Muscle of arm (tissue), 14 donors: ENCODE measurements around the gene MPEG1. TPM values are rescaled to one million over a fixed set of nuclear protein-coding genes. Genes with fewer than 3 reads are reported as not detected.

ENCODE experiments used
- DNase-seq: peaks from one replicate; pipeline ENCODE4 v3.0.0-alpha.2; 2013
- long read RNA-seq, 11 donors: transcript quantifications; one replicate each; lab custom pipeline, GENCODE V29; 2026
- polyA plus RNA-seq, 12 donors: library from polyadenylated mRNA; unstranded; fragments of 120-200 nt; gene quantifications; one replicate each; pipeline ENCODE4 v1.2.1, GENCODE V29; 2013; ENCODE audit not compliant: insufficient read length in 12 of 12

The MPEG1 gene, protein sequence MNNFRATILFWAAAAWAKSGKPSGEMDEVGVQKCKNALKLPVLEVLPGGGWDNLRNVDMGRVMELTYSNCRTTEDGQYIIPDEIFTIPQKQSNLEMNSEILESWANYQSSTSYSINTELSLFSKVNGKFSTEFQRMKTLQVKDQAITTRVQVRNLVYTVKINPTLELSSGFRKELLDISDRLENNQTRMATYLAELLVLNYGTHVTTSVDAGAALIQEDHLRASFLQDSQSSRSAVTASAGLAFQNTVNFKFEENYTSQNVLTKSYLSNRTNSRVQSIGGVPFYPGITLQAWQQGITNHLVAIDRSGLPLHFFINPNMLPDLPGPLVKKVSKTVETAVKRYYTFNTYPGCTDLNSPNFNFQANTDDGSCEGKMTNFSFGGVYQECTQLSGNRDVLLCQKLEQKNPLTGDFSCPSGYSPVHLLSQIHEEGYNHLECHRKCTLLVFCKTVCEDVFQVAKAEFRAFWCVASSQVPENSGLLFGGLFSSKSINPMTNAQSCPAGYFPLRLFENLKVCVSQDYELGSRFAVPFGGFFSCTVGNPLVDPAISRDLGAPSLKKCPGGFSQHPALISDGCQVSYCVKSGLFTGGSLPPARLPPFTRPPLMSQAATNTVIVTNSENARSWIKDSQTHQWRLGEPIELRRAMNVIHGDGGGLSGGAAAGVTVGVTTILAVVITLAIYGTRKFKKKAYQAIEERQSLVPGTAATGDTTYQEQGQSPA
- 10 to 100 TPM in 7 of 12 donors, 1 to 10 TPM in 4, not detected in 1; 7.5 to 28.3 (median 10.6) TPM for polyA plus RNA-seq
- long read RNA-seq, donor 1, full-length matches to known transcripts: 51 of 51 reads
- long read RNA-seq, donor 1, partial matches to known transcripts: 0 of 51 reads
- long read RNA-seq, donor 1, other reads (novel, unspliced or antisense): 0 of 51 reads
- long read RNA-seq, donor 2, full-length matches to known transcripts: 16 of 16 reads
- long read RNA-seq, donor 2, partial matches to known transcripts: 0 of 16 reads
- long read RNA-seq, donor 2, other reads (novel, unspliced or antisense): 0 of 16 reads
- long read RNA-seq, donor 3, full-length matches to known transcripts: 6 of 6 reads
- long read RNA-seq, donor 3, partial matches to known transcripts: 0 of 6 reads
- long read RNA-seq, donor 3, other reads (novel, unspliced or antisense): 0 of 6 reads
- long read RNA-seq, donor 4, full-length matches to known transcripts: 9 of 9 reads
- long read RNA-seq, donor 4, partial matches to known transcripts: 0 of 9 reads
- long read RNA-seq, donor 4, other reads (novel, unspliced or antisense): 0 of 9 reads
- long read RNA-seq, donor 5: 0 reads
- long read RNA-seq, donor 6, full-length matches to known transcripts: 18 of 18 reads
- long read RNA-seq, donor 6, partial matches to known transcripts: 0 of 18 reads
- long read RNA-seq, donor 6, other reads (novel, unspliced or antisense): 0 of 18 reads
- long read RNA-seq, donor 7, full-length matches to known transcripts: 9 of 9 reads
- long read RNA-seq, donor 7, partial matches to known transcripts: 0 of 9 reads
- long read RNA-seq, donor 7, other reads (novel, unspliced or antisense): 0 of 9 reads
- long read RNA-seq, donor 8, full-length matches to known transcripts: 17 of 17 reads
- long read RNA-seq, donor 8, partial matches to known transcripts: 0 of 17 reads
- long read RNA-seq, donor 8, other reads (novel, unspliced or antisense): 0 of 17 reads
- long read RNA-seq, donor 9, full-length matches to known transcripts: 16 of 16 reads
- long read RNA-seq, donor 9, partial matches to known transcripts: 0 of 16 reads
- long read RNA-seq, donor 9, other reads (novel, unspliced or antisense): 0 of 16 reads
- long read RNA-seq, donor 10, full-length matches to known transcripts: 23 of 23 reads
- long read RNA-seq, donor 10, partial matches to known transcripts: 0 of 23 reads
- long read RNA-seq, donor 10, other reads (novel, unspliced or antisense): 0 of 23 reads
- long read RNA-seq, donor 11, full-length matches to known transcripts: 19 of 19 reads
- long read RNA-seq, donor 11, partial matches to known transcripts: 0 of 19 reads
- long read RNA-seq, donor 11, other reads (novel, unspliced or antisense): 0 of 19 reads

DNA sequence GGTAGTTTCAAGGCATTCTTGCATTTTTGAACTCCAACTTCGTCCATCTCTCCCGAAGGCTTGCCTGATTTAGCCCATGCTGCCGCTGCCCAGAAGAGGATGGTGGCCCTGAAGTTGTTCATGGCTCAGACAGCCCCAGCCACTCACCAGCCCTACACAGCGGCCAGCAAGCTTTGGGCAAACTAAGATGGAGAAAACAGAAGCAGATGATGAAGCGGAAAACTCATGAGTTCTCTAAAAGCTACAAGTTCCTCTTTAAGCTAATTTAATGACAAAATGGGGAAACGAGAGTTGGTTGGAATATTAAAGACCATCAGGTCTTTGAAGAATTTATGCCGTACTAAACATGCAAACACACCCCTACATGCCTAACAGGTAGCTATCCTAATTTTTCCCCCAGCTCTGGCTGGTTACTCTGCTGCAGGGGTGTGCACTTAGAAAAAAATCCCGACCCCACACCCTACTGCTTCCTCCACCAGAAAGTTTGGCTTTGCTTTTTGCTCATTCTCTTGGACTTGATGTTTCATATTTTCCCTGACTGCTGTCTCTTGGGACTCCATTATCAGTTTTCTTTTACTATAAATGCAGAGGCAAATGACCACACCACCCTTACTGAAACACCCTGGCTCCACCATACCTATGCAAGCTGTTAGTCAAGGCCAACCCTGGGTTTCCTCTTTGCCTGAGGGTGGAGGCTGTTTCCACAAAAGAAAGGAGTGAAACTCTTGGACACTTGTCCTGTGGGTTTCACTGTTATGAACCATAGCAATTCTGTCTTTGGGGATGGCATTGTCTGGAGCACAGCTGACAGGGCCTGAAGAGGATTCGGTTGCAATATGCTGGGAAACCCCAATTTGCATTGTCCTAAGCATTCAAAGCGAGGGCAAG, at the start of gene MPEG1:
Gene MPEG1, minus strand, starts transcription at position 184 of the 888 bp plus-strand sequence. Its CDS starts 62 bp downstream, at position 122.
- DNase-seq: no peak

DNA sequence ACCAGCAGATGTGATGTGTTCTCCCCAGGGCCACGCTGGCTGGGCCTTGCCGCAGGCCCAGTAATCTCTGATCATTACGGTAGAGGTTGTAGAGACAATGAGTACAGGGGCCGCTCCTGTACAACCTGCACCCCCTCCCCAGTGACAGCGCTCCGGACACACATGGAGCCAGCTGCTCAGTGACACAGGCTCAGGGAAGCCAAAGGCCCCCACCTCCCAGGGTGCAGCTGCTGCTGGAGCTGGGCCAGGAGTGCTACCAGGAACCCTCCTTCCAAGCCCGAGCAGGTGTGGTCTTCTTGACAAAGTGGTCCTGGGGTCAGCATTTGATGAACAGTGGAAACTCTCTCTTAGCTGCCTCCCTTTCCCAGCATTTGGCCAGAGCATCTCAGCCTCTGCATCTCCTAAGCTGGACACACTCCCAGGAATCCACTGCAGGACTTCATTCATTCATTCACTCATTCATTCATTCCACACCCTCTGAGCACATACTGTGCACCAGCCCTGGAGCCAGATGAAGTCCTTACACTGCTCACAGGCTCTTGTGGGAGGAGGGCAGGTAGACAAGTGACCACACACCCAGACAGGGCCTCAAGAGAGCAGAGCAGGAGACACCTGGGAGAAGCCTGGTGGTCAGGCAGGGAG, 49.6 kb upstream of the MPEG1 start:
- no peak for DNase-seq

DNA sequence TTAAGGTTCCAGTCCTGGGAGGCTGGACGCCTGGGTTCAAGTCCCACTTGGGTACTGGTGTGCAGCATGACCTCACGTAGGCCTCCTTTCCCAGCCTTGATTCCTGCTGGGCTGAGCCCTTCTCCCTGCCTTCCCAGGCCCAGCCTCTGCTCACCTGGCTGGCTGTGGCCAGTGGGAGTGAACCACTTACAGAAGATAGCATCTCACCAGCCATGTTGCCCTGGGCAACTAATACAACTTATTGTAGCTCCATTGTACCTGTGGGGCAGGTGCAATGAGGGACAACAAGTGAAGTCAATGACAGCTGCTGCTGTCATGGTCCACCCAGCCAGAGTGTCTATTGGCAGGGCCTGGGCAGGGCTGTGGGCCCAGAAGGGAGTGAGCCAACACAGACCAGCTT, 48.4 kb upstream of the MPEG1 start:
- no peak for DNase-seq

DNA sequence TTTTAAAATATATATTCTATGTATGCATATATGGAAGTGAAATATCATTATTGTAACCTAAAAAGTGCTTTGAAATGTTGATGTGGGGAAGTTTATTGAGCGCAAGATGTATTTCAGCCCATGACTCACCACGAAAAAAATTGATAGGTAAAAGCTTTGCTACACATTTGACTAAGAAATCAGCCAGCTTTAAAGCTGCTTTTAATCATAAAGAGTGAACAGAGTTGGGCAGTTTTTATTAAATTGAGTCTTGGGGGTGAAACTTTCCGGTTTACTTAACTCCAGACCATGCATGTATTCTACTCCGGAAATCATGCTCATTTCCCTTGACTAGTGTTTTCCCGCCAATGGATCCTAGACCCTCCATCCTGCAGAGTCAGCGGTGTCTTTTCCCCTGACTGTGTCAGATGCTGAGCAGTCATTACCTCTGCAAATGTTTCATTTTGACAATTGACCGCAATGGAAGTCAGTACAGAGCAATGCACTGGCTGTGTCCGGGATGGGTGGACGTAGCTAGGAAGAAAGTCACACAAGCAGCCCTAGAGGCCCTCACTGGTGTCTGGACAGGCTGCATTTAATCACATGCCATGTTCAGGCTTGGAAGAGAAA, 47.2 kb upstream of the MPEG1 start:
- no peak for DNase-seq

DNA sequence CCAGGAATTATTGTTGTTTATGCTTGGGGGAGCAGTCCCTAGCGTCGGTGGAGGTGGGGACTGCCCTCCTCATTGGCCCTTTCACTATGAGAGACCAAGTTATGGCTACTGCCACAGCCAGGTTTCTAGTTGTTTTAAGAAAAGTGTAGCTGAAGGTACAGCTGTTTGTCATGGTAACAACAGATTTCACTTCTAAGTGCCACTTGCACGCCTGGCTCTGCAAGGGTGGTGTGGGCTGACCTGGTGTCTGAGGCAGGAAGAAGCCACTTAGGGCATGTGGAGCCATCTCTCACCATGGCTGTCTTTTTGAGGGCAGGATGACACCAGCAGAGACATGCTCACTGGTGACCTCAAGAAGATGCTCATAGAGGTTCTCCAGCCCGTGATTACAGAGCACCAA, 46.3 kb upstream of the MPEG1 start:
- no peak for DNase-seq

DNA sequence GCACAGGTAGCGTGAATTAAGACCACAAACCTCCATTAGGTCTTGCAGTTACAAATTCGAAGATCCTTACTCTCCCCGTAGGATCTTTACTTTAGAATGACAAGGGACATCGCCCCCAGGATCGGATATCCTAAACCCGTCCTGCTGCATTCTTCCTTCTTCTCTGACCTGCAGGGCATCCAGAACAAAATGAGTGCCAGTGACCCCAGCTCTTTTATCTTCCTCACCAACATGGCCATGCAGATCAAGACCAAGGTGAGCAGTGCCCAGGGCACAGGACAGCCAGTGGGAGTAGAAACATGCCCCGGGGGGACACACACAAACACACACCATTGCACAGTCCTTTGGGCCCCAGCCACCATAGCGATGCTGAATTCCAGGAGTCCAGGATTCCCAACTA, 42.6 kb upstream of the MPEG1 start:
- DNase-seq: no peak

DNA sequence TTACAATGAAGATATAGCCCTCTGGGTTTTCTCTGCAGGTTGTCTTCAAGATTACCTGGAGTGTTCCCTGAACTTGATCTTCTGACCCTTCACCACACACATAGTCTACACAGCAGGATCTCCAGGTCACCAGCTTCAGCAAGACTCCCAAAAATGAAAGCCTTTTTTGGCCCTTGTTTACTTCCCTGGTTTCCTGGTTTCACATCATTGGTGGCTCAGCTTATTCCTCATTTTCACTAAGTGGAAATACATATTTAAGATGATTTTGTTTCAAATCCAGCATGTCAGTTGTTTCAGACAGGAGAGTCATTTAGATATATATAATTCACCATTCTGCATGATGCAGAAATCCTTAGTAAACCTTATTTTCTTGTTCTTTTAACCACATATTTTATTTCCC, 41.6 kb upstream of the MPEG1 start:
- no peak for DNase-seq

DNA sequence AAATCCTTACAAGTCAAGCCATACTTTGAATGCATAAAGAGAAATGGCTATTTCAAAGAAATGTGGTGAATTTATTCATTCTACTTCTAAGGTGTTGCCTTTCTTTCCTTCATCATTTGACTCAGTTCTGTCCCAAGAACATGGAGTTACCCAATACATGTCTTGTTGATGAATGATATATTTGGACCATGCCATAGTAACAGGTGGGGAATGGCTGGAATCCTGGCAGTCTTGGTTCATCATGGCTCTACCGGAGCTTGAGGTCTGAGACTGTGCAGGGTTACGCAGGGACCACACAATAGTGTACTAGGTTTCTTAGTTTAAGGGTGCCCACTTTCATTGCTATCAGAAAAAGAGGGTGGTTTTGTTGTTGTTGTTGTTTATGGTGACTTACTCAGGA, 40.3 kb upstream of the MPEG1 start:
- no peak for DNase-seq

DNA sequence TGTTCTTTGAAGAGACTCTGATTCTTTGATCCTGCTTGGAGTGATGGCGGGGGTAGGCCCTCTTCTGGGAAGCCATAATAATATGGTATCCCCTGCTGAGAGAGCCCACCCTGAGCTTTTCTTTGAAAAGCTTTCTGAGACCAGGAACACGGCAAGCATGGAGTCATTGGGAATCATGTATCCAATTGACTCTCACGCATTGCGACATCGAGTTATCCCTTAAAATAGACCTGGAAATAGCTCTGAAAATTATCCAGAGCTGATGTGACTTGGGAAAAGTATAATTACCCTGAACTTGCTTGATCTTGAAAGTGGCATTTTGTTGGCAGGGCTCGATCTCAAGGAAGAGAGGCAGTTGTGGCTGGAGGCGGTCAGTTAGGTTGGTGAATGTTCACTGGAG, 36.8 kb upstream of the MPEG1 start:
- DNase-seq: no peak

DNA sequence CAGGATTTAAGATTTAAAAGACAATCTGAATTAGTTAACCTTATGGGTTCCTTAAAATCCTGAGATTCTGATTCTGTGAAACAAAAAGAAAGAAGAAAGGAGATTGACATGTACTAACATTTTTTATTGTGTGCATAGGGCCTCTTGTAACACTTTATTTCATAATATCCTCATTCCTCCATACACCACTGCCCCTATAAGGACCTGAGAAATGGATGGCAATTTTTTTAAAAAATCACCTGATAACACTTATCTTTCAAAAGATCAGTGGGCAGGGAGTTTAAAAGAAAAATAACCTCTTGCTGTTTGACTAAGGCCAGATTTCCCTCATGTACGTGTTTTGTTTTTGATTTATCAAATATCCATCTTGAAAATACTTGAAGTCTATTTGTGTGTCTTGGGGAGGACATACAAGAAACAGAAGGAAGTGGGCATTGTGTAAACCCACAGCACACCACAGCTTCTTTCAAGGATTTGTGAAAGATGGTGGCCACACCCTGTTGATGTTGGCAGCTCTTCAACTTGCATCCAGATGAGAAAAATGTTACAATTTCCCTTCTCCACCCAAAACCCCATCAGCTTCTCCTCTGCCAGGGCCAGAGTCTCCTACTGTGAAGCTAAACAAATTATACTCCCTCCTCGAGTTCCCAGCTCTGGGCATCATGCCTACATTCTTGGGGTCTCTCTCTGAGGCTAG, 35.0 kb upstream of the MPEG1 start:
- peak; percentile 15 for DNase-seq

DNA sequence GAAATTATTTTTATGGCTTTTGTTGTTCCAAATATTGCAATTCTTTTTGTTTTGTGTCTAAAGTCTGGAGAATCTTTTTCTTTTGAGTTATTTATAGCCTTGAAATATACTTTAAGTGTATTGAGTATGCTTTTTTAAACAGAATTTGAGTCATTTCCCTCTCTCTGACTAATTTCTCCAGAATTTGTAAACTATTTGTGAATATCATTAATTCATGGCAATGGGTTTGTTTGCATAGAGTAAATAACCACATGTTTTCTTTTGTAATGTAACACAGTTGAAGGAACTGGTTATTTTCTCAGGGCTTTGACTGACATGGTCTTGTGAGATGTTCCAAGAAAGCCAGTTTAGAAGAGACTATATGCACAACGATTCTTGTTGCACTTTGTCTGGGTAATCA, 30.9 kb upstream of the MPEG1 start:
- DNase-seq: no peak

DNA sequence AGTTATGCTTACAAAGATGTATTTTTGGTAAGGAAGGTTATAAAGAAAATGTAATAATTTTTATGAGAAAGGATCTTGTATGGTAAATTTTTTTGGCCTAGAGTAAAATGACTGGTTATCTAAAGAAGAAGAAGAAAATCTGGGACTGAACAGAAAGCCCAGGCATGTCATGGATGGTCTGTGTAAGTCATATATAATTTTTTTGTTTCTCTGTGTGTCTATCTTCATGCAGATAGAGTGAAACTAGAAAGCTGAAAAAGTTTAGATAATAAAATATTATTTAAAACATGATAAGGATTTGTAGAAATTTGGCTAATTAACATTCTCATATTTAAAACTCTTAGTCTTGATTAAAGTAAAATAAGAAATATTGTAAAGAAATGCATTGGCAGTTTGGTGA, 27.6 kb upstream of the MPEG1 start:
- DNase-seq: no peak

DNA sequence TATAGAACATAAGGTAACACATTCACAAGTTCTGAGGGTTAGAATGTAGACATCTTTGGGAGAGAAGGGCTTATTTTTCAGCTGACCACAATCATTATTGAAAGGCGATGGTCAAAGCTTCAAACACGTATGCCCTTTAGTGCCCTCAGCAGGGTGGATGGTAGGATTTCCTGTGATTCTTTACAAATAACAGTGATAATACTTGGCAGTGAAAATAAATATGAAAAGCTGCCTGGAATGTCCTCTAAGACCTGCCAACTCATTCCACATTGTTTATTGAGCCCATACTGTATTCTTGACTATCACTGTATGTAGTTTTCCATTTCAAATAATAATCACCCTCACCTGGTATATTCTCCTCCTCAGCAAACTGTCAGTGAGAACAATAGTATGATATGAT, 13.7 kb upstream of the MPEG1 start:
- DNase-seq: no peak

DNA sequence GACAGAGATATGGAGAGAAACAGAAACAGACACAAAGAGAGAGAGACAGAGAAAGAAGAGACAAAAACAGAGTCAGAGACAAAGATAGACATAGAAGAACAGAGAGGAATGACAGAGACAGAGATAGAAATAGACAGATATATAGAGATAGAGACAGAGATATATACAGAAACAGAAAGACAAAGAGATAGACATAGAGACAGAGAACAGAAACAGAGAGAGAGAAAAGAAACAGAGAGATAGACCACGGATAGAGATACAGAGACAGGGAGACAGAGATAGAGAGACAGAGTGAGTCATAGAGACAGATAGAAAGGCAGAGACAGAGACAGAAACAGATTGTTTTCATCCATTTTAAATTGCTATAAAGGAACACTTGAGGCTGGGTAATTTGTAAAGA, 12.3 kb upstream of the MPEG1 start:
- no peak for DNase-seq

DNA sequence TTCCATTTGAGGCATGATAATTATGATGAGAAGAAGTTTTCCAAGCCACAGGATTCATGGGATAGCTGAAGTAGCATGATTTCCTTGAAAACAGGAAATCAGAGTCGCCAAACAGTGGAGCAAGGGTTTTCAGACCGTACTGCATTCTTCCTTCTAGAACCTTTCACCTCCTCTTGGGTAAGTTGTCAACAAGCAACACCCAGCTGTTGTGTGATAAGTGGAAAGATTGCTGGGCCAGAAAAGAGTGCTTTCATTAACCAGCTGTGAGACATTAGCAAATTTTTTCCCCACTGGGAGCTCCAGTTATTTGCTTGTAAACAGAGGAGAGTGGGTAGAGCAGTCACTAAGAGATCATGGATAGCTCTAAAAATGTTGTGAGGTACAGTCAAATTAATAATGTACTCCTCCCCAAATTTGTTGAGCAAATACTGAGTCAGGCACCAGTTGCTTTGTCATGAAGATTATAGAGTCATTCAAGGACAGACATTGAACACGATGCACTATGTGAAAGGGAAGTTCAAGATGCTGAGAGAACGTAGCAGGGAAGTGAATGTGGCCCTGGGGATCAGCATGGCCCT, 11.7 kb upstream of the MPEG1 start:
- DNase-seq: peak; percentile 29

DNA sequence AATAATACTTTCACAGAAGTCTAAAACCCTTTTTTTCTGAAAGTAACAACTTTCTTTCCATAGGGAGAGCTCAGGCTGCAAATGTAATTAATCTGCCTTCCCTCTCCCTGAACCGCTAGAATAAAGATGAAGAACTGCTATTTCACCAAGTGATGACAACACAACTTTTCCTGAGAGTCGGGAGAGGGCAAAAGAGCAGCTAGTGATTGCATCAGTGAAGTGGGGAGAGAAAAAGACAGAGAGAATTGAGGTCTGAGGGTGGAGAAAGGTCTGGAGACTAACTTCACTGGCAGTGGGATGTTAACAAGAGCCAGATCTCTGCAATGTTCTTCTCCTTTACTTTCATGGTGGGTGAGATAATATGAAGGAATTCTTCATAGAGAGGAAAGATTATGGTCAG, 10.9 kb upstream of the MPEG1 start:
- no peak for DNase-seq

DNA sequence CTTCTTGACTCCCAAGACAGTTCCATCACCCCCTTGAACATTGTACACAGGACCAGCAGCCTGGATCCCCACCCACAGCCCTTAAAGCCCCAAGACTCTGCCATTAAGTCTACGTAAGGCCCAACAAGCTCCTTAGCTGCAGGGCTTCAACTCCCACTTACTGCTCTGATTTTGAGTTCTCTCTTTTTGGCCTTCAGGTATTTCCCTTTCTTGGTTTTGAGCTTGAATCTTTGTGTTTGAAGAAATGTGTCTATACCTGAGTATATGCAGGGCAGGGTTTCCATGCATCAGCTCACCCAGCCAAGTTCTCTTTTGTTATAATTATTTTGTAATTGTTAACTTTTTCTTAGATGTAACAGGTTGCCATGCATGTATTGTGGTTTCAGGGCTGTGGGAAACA, 10.4 kb upstream of the MPEG1 start:
- no peak for DNase-seq
